GM04504 (cell line): ENCODE measurements around the gene WT1.

Source experiments
- DNase-seq: peaks from one replicate; pipeline ENCODE4 v3.0.0-alpha.2; 2012; ENCODE audit warnings: low read depth

The WT1 gene

DNA sequence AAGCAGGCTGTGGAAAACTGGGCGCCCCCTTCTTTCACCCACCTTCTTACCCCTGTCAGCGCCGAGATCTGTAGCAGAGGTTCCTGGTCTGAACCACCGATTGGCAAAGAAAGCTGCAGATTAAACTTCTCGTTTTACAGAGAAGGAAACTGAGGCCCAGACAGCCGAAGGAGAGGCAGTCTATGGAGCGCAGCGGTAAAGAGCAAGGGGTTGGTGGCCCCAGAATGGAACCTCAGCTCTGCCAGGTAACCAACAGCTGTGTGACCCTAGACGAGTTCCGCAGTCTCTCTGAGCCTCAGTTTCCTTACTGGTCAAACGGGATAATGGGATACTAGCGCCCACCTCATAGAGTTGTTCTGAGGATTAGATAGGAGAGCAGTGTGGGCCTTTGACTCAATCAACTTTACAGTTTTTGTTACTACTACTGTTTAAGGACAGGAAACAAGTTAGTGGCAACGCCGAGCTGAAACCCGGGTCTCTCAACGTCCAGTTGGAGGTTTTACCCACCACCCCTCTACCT lies 3.1 kb upstream of the WT1 start:
- DNase-seq = no peak

DNA sequence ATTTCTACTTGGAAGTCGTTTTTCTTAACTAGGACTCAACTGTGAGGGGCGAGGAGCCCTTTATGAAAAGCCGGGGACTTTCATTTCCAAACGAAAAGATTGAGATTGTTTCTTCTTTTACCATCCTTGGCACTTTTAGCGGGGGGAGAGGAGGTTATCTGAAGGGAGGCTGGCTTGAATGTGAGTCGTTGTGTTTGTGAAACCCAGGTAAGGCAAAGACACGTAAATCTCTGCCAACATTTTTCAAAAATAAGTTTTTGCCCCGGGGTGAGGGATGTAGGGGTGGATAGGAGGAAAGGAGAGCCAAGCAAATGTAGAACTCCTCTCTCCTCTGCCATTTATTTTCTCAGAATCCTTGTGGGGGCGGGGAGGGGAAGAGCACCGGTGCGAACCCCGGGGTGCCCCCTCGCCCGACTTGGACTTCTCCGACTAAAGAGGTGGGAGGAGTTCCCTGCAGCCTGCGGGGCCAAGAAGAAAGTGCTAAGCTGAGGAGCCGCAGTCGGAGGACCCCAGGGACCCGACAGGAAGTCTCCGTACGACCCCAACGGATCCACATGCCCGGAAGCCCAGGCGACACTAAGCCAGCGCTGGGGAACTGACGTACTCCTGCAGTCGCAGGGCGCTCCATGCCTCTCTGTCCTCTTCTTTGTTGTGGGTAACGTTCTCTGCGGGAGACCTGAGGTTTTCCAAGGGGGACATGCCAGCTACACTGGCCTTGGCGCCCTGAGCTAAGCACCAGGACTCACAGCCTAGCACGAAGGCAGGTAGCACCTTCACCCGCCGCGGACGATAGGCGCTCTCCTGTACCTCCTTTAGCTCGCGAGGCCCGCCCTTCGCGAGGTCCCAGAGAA lies 2.4 kb upstream of the WT1 start:
- no peak for DNase-seq

DNA sequence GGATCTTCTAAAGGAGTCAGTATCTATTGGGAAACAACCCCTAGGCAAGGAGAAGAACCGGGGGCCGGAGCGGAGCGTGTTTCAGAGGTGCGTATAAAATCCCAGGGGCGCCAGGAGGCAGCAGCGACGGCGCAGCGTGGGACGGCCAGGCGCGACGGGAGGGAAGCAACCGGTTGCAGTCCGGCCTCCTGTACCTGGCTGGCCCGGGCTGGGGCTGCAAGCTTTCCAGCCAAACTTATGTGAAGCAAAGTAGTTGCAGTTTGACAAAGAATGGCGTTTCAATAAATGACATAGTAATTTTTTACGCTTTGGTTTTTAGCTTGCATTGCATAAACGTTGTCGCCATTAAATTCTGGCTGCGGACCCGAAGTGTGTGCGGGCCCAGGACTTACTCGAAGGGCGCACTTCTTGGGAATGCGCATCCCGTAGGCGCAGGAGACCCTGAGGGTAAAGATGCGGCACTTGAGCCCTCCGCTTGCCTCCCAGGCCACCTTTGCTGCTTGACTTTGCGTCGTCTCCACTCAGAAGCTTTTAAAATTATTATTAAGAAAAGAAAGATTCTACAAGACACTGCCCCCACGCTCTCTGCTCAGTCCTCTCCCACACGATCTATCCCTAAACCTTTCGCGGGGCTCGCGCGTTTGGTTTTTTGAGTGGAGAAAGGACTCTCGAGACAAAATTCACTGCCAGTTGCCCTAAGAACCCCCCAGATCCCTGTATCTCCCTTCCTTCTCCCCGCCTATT lies 1.6 kb upstream of the WT1 start:
- DNase-seq = no peak

DNA sequence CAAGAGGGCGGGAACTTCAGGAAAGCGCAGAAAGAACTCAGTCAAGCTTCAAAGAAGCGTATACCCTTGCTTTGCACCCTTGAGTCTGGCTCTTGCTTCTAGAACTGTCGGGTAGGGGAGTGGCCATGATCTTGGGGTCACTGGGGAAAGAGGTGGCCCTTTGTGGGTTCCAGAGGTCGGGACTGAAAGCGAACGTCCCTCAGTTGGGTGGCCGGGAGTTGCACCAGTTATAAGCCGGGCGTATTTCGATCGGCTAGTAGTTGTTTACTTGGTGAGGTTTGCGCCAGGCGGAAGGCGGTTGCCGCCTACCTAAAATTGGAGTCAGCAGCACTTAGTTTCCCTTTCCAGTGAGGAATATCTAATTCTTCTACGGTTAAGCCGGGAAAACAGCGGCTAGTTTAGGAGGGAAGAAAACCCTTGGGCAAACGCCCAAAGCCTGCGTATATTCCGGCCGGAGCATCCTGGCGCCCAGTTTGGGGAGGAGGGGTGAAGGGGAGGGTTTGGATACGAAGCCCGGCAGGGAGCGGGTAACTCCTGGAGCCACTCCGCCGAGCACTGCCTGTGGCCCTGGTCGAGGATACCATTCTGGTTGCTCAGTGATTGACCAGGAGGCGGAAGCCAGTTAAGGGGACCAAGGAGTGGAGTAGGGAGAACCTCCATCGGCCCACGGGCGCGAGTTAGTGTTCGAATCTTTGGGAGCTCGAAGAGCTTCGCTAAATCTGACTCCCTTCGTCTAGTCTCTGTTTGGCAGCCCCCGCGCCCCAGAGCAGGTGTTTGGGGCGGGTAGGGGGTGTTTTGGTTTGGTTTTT lies 807 bp upstream of the WT1 start:
- DNase-seq = no peak

DNA sequence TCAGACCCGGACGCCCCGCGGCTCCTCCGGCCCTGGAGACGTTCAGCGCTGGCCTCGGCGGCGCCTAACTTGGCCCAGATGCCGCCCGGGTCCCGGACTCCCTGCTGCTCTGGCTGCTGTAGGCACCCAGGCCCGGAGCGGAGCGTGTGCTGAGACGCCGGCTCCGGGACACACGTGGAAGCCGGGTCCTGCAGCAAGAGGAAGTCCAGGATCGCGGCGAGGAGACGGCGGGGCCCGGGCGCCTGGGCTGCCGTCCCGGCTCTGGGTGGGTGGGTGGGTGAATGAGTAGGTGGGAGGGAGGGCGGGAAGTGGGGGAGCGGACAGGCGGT lies 223 bp downstream of the WT1 start:
- DNase-seq = no peak

DNA sequence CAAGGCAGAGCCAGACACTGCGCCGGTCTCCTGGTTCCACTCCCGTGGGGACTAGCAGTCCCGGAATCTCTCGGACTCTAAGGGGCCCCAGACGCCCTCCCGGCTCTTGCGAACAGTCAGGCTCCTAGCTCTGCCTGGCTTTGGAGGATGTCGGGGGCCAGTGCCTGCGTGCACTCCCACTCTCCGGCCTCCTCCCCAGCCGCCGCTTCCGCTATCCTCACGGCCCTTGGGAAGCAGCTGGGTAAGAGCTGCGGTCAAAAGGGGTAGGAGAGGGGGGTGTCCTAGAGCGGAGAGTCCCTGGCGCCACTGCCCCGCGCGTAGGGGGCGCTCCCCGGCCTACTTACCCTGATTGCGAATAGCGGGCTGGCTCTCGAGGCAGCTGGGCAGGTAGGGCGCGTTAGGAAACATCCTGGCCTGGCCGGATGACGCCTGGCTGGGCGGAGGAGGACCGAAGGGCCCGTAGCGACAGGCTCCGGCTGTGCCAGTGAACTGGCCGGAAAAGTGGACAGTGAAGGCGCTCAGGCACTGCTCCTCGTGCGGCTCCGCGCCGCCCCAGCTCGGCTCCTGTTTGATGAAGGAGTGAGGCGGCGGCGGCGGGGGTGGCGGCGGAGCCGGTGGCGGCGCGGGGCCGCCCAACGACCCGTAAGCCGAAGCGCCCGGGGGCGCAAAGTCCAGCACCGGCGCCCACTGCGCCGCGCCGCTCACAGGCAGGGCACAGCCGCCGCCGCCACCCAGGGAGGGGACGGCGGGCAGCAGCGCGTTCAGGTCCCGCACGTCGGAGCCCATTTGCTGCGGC lies 785 bp downstream of the WT1 start:
- no peak for DNase-seq

DNA sequence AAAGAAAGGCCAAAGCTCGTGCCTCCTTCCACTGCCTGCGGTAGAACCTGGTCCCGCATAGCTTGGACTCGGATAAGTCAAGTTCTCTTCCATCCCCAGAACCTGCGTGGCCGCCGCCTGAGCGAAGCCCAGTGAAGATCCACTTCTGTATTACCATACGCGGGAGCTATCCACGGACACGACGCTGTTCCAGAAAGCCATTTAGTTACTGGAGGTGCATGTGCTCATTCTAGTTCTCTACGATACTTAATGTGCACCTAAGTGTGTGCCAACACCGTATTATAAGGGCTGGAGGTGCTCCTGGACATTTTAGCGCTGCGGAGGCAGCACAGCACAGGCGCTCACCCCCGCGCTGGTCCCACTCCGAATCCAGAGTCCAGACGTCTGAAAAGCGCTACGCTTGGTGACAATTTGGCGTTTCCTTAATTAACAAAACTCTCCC lies 1.4 kb downstream of the WT1 start:
- DNase-seq = no peak

DNA sequence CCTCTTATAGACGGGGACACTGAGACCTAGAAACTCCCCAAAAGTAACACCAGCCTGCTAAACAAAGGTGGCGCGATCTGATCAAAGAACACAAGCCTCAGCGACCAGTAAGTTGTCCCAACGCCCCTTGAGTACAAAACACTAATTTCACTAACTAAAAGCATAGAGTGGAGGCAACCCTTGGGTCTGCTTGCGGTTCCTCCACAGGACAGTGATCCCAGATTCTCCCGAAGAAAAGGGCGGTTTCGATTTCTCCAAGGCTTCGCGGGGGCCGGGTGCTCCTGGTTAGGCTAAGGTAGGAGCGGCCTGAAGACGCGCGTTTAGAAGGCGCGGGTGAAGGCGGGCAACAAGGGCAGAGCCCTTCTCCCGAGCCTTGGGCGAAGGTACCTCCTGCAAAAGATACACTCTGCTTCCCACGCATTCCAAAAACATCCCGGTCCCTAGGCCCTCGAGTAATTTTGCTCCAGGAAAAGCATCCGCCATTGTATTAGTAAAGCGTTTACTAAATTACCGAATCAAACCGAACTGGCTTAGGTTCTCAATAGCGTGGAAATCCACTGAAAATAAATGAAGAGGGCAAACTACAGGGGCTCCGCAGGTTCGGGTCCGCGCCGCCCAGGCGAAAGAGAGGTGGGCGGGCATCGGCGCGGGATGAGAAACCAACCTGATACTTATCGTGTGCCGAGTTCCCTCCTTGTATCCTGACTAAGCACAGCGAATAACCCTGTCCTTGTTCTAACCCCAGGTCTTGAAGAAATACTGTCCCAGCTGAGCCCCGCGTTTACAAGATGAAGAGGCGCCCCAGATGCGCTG lies 2.0 kb downstream of the WT1 start:
- no peak for DNase-seq

DNA sequence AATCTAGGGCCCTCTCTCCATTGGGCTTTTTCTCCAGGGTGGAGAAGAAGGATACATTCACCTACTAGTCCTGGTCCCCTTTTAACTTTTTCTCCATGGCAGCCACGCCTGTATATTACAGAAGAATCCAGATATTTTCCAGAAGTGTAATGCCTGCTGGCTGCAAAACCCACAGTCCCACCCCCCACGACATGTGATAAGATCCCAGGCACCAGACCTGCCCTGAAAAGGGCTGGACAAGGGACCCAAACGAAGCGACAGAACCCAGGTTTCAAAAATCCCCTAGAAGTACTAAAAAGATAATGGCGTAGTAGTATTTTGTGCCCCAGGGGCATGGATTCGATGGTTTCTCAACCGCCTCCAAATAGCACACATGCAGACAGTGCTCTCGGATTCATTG lies 2.8 kb downstream of the WT1 start:
- DNase-seq = no peak

DNA sequence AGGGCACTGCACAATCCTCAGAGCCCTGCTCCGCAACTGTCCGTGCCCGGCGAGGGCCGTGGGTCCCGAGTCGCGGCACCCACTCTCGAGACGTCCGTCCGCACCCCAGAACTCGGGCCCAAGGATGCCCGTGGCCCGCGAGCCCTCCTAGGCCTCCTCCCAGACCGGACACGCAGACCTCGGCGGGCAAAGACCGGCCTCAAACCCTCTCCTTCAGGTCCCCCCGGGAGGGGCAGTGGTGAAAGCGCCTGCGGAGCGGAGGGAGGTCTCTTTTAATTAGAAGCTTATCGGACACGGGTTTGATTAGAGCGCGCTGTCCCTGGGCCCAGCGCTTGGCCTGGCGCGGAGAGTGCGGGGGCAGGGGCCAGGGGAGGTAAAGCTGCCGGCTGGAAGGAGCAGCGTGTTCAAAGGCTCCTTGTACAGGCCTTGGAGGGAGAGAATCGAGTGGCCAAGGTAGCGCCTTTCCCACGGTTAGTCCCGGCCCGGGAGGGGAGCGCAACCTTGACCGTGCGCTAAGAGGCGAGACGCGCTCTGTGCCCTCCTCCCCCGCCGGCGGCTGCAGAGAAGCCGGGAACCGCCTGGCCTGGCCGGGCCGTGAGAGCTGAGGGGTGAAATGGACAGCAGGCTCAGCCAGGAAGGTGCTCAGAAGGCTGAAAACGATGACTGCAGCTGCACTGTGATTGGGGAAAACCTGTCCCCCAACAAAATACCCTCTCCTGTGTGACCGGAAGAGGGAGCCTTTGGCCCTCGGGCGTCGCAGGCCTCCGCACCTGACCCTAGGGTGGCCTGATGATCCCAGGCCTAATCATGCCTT lies 4.6 kb downstream of the WT1 start:
- no peak for DNase-seq

DNA sequence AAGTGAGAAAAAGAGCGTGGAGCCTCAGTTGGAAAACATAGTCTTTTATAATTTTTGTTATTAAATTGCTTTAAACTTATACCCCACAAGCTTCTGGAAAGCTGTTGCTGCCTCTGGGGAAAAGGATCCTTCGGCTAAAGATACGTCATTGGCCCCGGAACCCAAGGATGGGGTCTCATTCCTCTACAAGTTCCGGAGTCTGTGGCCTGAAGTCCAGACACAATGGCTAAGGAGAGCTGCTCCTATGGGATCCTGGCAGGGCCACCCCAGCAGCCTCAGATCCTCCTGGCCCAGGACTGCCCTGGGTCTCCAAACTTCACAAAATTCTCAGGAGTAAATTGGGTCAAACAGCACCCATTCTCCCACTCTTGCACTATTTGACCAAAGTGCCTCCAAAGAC lies 5.9 kb downstream of the WT1 start:
- no peak for DNase-seq

DNA sequence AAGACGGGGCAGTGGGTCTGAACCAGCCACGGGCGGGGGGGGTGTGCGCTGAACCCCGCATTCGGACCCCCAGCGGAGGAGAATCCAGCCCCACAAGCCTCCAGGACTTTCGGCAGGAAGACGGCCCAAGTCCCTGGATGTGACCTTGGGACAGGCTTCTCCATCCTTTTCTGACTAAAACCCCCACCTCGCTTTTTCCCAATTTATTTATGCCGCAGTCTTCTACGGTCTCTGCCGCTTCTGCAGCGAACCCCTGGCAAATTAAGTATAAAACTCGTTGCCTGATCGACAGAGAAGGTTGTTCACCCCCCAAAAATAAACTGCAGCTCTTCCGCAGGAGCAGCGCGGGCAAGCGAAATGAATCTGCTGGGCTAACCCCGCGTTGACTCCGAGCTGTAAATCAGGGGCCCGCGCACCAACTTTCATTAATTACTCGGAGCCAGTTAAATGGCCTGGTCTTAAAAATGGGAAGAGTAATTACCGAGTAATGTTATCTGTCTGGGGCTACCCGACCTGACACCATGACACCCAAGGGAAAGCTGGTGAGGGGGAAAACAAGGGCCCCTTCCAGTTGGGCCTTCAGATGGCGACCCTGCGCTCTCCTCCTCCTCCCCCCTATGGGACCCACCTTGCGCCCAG lies 6.6 kb downstream of the WT1 start:
- DNase-seq = no peak

DNA sequence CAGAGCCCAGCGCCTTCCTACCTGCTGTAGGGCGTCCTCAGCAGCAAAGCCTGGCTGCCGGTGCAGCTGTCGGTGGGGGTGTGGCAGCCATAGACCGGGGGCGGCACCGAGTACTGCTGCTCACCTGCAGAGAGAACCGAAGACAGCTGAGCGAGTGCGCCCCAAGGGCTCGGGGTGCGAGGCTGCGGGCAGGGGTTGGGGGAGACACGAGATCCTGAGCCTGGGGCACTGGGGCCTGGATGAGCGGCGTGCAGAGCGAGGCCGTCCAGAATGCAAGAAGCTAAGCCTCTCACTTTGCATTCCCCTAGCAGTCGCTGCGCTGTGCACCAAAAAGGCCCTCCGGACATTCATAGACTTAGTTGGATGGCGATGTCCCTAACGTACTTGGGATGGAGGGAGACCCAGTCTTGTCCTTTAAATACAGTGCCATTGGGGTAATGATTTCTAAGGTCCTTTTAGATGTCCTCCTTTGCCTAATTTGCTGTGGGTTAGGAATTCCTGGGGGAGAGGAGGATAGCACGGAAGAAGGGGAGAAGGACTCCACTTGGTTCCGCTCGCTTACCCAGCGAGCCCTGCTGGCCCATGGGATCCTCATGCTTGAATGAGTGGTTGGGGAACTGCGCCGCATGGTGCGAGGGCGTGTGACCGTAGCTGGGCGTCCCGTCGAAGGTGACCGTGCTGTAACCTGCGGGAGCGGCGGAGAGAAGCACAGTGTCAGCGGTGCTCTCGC lies 7.2 kb downstream of the WT1 start:
- no peak for DNase-seq

DNA sequence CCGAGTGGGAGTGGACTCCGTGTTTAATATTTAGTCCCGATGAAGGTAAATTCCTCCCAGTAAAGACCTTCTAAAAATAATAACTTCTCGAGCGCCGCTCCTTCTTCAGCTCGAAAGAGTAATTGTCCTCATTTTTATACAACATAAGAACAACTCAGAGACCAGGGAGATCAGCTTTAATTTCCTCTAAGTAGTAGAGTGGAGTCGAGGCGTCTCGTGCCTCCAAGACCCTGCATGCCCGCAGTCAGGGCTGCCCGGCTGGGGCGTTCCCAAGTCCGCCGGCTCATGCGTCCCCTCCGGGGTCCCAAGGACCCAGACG lies 7.8 kb downstream of the WT1 start:
- no peak for DNase-seq

DNA sequence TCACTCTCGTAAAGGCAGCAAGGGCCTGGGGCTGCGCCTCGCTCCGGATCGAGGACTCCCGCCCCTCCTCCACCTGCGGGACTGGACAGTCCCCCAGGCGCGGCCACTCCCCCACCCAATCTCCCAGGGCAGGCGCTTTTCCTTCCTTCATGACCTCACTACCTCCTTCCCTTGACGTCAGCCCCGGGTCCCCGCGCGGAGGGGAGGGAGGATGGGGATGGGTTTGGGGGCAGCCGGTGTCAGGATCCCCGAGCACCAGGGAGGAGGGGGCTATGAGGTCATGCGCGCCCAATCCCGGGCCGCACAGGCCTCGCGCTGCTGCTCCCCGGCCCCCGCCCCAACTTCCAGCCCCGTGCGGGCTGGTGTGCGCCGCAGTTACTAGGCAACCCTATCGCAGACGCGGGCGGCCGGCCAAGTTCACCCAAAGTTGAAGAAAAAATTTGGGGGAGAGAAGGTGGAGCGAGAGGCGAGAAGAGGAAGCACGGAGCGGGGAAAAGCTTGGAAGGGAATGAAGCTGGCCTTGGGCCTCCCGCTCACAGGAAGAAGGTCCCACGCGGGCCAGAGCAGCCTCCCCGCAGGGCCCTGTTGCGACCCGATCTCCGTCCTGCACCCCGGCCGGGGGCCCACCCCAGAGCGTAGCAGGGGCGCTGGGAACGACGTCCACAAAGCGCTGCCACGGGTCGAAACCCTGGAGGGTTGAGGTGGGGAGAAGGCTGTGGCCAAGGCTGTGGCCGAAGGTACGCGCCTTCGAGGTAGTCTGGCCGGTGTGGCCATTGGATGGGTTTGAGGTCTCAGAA lies 8.3 kb downstream of the WT1 start:
- DNase-seq = no peak

DNA sequence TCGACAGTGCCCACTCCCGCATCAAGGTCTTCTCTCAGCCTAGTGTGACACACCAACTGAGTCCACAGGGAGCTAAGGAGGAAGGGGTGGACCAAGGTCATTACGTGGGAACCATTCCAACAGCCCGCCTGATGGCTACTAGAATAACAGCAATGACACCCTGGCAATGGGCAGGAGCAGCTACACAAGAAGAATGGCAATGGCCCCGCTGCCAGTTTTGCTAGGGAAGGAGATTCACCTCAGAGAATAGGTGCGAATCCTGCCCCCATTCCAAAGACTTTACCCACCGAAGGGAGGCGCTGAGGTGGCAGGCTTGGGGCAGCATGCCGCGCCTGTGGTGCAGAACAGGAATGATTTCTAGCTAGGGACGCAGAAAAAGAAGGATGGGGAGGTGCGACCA lies 9.1 kb downstream of the WT1 start:
- DNase-seq = no peak

DNA sequence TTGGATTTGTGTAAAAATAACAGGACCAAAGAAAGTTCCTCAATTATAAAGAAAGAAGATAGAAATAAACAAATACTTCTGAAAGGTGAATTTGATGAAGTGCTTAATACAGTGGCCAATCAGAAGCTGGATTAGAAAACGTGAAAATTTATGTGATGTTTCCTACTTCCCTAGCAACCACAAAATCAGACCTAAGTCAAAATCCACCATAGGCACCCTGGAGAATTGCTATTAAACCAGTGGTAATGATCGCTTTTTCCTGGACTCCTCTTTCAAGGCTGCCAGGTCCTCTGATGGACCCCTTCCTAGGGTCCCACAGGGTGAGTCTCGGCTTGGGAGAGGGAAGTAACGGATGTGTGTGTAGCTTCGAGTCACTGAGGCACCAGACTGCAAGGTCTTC lies 9.6 kb downstream of the WT1 start:
- no peak for DNase-seq

DNA sequence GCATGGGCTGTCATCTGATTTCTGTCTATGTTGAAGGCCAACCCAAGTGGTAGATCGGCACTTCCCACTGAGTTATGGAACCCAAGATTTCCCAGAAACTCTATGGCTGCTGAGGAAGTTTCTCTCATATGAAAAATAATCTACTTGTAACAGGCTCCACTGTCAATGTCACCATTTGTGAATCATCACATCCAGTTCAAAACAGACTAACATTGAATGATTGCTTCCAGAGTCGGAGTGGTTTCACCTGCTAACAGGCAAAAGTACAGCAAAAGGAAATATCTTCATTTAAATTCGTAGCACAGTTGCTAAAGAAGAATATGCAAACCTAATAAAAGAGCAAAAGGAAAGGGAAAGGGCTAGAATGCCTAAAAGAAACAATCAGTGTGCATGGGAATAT lies 12.8 kb downstream of the WT1 start:
- DNase-seq = no peak
